ENCODE data around the gene TMEM82. TPM values are rescaled to one million over a fixed set of nuclear protein-coding genes. Genes with fewer than 3 reads are reported as not detected.
A peak's percentile ranks its signal among the peaks of the same experiment; 100 is the strongest.

The TMEM82 gene
- total RNA-seq, 1 donor from 2014 or later, result not detected

DNA sequence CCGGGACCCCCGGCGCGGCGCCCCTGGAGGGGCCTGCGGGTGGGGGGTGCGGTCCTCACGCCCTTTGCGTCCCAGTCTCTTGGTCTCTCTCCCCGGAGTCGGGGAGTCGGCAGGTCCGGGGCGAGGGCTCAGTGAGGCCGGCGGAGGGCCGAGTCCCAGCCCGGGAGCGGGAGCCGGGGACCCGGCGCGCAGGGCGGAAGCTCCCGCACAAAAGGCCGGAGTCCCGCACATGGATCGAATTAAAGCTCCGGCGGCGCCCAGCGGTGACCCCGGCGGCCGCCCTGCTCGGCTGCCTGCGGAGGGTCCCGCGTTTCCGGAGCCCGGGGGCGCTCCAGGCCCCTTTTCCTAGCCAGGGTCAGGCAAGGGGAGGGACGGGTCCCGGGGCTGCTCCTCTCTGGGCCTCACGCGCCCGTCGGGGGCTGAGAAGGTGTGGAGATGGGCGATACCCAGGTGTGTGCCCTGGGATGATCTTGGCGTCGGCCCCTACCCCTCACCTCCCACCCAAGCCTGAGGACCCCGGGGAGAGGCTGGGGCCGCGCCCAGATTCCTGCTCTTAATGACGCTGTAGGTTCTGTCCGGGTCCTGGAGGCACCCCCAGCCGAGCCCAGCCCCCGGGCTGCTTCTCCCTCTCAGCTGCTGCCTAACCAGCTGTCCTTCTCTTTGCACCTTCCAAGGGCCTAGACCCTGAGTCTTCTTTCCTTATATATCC is 16.8 kb downstream of the TMEM82 start:
- peak overlapping the region; percentile 86 to 89 for H3K4me3 ChIP-seq
- intact Hi-C loops (cut with DNase I), result no loop called here
- DNase-seq (ENCODE audit: low spot score in 2 of 2), result no peak
- H3K27ac ChIP-seq, result peak overlapping the region; percentile 93 to 96
- H3K4me1 ChIP-seq, result peaks cover 14 to 43% of the 10 kb centered on the region in 2 donors
- H3K27me3 ChIP-seq, result no peaks in the 10 kb centered on the region
- peaks cover under 1 to 15% of the 10 kb centered on the region in 2 donors for H3K36me3 ChIP-seq
- no peaks in the 10 kb centered on the region for H3K9me3 ChIP-seq
- TF ChIP-seq, protein P1, sequence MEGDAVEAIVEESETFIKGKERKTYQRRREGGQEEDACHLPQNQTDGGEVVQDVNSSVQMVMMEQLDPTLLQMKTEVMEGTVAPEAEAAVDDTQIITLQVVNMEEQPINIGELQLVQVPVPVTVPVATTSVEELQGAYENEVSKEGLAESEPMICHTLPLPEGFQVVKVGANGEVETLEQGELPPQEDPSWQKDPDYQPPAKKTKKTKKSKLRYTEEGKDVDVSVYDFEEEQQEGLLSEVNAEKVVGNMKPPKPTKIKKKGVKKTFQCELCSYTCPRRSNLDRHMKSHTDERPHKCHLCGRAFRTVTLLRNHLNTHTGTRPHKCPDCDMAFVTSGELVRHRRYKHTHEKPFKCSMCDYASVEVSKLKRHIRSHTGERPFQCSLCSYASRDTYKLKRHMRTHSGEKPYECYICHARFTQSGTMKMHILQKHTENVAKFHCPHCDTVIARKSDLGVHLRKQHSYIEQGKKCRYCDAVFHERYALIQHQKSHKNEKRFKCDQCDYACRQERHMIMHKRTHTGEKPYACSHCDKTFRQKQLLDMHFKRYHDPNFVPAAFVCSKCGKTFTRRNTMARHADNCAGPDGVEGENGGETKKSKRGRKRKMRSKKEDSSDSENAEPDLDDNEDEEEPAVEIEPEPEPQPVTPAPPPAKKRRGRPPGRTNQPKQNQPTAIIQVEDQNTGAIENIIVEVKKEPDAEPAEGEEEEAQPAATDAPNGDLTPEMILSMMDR (IDR thresholded peaks at IDR 0.05), result no peak

GRCh38 chr1:15760520-15761211 is 18.4 kb downstream of the TMEM82 start:
- intact Hi-C loops (cut with DNase I), result loop anchor here (1.0 kb wide), 1 partner anchor 11 kb away; no protein-coding TSS in a partner anchor
- Histone ChIP-seq H3K4me3 (peak overlapping the region; percentile 86 to 89), H3K9me3 (no peaks in the 10 kb centered on the region), H3K27ac (peak overlapping the region; percentile 93 to 96), H3K36me3 (peaks cover 14 to 30% of the 10 kb centered on the region in 2 donors), H3K27me3 (no peaks in the 10 kb centered on the region), H3K4me1 (peaks cover 17 to 49% of the 10 kb centered on the region in 2 donors)
- TF ChIP-seq, protein P1 (IDR thresholded peaks at IDR 0.05), result no peak
- peak in 1 of 2 donors; percentile 83 for DNase-seq (ENCODE audit: low spot score in 2 of 2)

DNA sequence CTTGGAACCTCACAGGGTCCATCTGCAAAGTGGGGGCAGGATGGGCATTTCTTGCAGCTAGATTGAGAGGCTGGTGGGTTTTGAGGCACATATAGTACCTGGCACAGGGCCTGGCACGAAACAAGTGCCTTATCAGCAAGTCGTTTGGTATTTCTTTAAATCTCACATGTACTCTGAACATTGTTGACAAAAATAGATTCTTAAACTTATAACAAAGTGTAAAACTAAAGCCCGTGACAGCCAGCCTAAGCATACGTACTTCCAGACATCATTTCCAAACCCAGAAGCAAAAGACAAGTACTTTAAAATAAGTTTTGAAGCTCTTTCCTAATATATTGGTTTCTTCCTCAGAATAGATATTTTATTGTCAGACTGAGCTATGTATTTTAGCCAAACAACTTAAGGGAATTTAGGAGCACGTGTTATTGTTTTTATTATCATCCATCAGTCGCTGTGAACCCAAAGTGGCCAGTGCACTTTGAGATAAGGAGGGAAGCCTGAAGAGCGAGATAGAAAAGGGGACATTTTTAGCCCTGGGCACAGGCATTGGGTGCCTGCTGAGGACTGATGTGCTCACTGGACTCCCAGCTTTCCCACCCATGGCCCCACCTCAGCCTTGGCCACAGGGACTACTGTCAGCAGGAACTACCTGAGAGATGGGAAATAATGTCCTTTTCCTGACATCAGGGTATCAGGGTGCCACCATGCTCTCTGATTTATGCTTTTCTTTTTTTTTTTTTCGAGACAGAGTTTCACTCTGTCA is 19.2 kb downstream of the TMEM82 start:
- Histone ChIP-seq H3K9me3 (no peaks in the 10 kb centered on the region), H3K4me3 (peak overlapping the region; percentile 86 to 89), H3K27me3 (no peaks in the 10 kb centered on the region), H3K4me1 (peaks cover 17 to 48% of the 10 kb centered on the region in 2 donors), H3K36me3 (peaks cover 23 to 39% of the 10 kb centered on the region in 2 donors), H3K27ac (peak overlapping the region; percentile 93 to 96)
- DNase-seq (ENCODE audit: low spot score in 2 of 2), result no peak
- TF ChIP-seq, protein P1 (IDR thresholded peaks at IDR 0.05), result no peak
- intact Hi-C loops (cut with DNase I), result no loop called here

DNA sequence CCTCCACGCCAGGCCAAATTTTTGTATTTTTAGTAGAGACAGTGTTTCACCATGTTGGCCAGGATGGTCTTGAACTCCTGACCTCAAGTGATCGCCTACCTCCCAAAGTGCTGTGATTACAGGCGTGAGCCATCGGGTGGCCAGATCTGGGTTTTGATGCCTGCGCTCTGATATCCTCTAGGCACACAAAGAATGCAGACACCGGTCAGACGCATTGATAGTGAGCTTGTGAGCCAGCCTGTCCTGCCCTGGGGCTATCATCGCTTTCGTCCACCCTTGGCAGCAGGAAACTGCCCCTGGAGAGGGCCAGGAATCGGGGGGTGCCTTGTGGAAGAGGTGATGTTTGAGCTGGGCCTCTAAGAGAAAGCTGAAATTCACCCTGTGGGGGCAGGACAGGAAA is 20.2 kb downstream of the TMEM82 start:
- peaks cover 12 to 40% of the 10 kb centered on the region in 2 donors for H3K4me1 ChIP-seq
- no peak for DNase-seq (ENCODE audit: low spot score in 2 of 2)
- intact Hi-C loops (cut with DNase I), result no loop called here
- peak overlapping the region; percentile 6 to 89 for H3K4me3 ChIP-seq
- peak overlapping the region; percentile 93 to 96 for H3K27ac ChIP-seq
- peaks cover 33 to 49% of the 10 kb centered on the region in 2 donors for H3K36me3 ChIP-seq
- TF ChIP-seq, protein P1 (IDR thresholded peaks at IDR 0.05), result no peak
- no peaks in the 10 kb centered on the region for H3K9me3 ChIP-seq
- no peaks in the 10 kb centered on the region for H3K27me3 ChIP-seq

- Histone ChIP-seq H3K27me3 (no peaks in the 10 kb centered on the region), H3K36me3 (peaks cover 51 to 59% of the 10 kb centered on the region in 2 donors), H3K9me3 (no peaks in the 10 kb centered on the region), H3K4me1 (peaks cover 12 to 40% of the 10 kb centered on the region in 2 donors), H3K27ac (peak overlapping the region; percentile 93 to 96), H3K4me3 (peak overlapping the region in 1 of 2 donors; percentile 89)
- intact Hi-C loops (cut with DNase I), result loop anchor here (2.0 kb wide), 1 partner anchor 14 kb away; no protein-coding TSS in a partner anchor
- TF ChIP-seq, protein P1 (IDR thresholded peaks at IDR 0.05), result no peak
- DNase-seq (ENCODE audit: low spot score in 2 of 2), result no peak
Measured at GRCh38 chr1:15764269-15764764, 22.0 kb downstream of the TMEM82 start.

All from ascending aorta (tissue), 2 donors.